NCI-H2196 (cell line): ENCODE data around the gene SYNE4.

ENCODE experiments used
- DNase-seq: peaks from one replicate; lab custom pipeline; 2025; ENCODE audit not compliant: unreplicated experiment; lab: John Stamatoyannopoulos, UW

SYNE4 gene

DNA sequence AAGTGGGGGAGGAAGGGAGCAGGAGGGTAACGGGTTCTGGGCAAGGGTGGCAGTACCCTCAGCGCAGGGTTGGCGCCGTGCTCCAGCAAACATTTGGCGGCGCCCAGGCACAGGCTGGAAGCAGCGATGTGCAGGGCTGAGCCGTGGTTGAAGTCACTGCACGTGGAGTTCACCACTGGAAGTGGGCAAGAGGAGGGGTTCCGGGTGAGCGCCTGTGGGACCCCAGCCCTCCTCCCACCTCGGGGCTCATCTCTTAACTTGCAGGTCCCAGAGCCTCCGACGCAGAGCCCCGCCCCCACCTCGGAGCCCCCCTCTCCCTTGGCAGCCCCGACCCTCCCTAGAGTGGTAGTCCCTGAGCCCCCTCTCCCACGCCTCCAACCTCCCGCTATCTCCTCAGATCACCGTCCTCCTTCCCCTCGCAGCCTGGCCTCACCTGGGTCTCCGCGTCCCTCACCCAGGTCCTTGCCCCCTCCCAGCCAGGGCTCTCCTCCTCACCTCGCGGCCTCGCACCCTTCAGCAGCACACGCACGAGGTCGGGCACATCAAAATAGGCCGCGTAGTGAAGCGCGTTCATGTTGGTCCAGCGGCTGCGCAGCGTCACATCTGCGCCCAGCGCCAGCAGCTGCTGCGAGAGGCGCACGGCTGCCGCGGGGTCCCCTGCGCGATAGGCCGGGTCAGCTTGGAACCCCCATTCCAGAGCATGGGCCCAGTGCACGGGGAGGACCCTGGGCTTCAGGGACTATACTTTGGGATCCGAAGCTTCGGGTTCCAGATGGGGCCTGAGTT lies 17.7 kb upstream of the SYNE4 start:
- DNase-seq: no peak

DNA sequence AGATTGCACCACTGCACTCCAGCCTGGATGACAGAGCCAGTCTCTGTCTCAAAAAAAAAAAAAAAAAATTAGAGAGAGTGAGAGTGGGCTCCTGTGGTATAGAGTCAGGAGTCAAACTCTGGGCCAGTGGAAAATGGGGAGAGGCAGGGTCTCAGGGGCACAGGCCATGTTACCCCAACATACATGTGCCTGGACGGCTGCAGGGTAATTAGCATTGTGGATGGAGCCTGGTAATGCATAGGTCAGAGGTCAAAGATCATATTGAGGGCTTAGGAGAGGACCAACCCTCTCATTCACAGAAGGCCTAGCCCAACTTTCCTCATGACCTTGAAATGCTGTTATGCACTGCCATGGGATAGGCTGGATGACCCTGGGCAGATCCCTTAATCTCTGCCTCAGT lies 16.9 kb upstream of the SYNE4 start:
- DNase-seq: no peak

- DNase-seq: no peak
Observed at GRCh38 chr19:36023432-36023831, 14.8 kb upstream of the SYNE4 start.

GRCh38 chr19:36019061-36019670 lies 10.6 kb upstream of the SYNE4 start:
- DNase-seq: no peak

GRCh38 chr19:36014012-36014924 lies 5.7 kb upstream of the SYNE4 start, which contains the start of gene ALKBH6:
TSS of gene ALKBH6 (minus strand) at chr19:36014213. CDS start at chr19:36013397, 816 bp downstream.
- DNase-seq: peak; percentile 99

GRCh38 chr19:36013280-36014011 lies 4.8 kb upstream of the SYNE4 start:
- DNase-seq: no peak

- DNase-seq: no peak
Observed at GRCh38 chr19:36010402-36010801, 1.8 kb upstream of the SYNE4 start.

GRCh38 chr19:36009633-36010379 lies 1.2 kb upstream of the SYNE4 start:
- no peak for DNase-seq

DNA sequence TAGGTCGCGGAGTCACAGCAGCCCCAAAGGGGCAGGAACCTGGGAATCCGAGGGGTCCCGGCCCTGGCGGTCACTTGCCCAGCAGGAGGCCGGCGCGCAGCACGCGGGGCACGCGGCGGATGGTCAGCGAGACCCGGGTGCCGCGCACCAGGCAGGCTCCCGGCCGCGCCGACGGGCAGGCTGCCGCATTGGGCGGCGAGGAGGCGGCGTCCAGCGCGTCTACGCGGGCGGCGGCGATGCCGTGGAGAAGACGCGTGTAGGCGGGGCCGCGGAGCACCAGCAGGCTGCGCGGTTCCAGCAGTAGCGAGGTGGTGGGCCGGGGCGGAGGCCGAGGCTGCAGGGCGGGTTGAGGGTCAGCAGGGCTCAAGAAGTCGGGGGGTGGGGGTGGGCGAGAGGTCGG lies 607 bp upstream of the SYNE4 start:
- DNase-seq: peak; percentile 71

- DNase-seq: no peak
Observed at GRCh38 chr19:36006955-36007354, 1.7 kb downstream of the SYNE4 start.

GRCh38 chr19:36003284-36003683 lies 5.3 kb downstream of the SYNE4 start:
- DNase-seq: no peak

GRCh38 chr19:36001605-36002004 lies 7.0 kb downstream of the SYNE4 start:
- DNase-seq: no peak

DNA sequence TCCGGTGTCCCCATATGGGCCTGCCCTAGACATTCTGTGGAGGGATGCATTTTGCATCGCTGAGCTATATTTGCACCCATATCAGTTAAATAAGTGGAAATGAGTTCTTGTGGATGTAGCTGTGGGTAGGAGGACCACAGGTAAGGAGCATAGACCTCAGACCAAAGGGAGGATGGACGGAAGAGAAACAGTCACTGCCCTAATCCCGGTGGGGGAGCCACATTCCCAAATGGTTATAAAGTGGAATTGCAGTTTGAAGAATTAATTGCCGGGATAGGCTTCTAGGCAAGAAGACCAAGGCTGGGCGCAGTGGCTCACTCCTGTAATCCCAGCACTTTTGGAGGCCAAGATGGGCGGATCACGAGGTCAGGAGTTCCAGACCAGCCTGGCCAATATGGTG lies 11.8 kb downstream of the SYNE4 start:
- DNase-seq: no peak

DNA sequence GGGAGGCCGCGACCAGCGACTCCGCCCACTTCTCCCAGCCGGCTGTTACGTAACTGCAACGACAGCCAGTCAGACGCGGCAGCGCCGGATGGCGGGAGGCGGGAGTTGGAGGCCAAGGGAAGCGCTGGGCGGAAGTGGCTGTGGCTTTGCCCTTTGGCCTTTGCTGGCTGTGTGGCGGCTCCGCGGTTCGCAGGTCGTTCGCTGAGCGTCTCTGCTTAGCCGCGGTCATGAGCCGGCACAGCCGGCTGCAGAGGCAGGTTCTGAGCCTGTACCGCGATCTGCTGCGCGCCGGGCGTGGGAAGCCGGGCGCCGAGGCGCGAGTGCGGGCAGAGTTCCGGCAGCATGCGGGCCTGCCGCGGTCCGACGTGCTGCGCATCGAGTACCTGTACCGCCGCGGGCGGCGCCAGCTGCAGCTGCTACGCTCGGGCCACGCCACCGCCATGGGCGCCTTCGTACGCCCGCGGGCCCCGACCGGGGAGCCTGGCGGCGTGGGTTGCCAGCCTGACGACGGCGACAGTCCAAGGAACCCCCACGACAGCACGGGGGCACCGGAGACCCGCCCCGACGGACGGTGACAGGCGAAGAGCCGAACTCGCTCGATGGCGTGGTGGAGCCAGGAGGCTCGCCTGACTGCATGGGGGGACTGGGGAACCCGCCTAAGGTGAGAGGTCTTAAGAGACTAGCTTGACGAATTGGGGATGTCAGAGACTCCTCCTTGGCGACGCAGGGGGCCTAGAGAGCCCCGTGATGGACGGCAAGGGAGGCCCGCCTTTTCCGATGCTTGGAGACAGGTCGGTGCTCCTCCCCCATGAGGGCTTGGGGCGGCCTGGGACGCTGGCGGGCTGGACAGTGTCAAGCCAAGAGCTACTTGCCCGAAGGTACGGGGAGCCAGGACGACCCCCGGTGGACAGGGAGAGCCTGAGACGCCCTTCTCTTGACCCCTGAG lies 13.3 kb downstream of the SYNE4 start, which contains the start of gene SDHAF1:
Gene SDHAF1, plus strand, starts transcription at position 141 of the 946 bp plus-strand sequence. Its CDS starts 87 bp downstream, at position 228.
- peak; percentile 97 for DNase-seq

GRCh38 chr19:35993923-35994598 lies 14.6 kb downstream of the SYNE4 start:
- DNase-seq: no peak

DNA sequence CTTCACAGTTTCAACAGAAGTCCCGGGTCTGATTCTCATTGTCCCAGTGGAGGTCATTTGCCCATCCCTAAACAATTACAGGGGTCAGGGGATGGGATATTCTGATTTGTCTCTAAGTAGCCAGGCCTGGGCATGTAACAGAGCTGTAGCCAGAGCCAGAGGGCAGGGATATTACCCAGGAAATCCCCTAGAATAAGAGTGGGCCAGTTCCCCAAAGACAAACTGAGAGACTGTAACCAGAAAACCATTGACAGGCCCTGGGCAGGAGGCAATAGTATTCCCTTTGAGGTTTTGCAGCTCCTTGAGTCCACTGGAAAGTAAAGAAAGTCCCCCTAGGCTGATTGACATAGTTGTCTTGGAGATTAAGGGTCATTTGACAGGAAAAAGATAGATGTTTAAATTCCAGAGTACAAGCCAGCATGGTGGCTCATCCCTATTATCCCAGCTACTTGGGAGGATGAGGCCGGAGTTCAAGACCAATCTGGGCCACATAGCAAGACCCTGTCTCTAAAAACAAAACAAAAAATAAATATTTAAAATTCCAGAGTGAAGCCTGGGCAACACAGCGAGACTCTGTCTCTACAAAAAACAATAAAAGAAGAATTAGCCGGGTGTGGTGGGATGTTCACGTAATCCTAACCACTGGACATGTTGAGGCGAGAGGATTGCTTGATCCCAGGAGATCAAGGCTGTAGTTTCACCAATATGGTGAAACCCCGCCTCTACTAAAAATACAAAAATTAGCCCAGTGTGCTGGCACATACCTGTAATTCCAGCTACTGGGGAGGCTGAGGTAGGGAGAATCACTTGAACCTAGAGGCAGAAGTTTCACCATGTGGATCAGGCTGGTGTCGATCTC lies 15.5 kb downstream of the SYNE4 start:
- DNase-seq: no peak

DNA sequence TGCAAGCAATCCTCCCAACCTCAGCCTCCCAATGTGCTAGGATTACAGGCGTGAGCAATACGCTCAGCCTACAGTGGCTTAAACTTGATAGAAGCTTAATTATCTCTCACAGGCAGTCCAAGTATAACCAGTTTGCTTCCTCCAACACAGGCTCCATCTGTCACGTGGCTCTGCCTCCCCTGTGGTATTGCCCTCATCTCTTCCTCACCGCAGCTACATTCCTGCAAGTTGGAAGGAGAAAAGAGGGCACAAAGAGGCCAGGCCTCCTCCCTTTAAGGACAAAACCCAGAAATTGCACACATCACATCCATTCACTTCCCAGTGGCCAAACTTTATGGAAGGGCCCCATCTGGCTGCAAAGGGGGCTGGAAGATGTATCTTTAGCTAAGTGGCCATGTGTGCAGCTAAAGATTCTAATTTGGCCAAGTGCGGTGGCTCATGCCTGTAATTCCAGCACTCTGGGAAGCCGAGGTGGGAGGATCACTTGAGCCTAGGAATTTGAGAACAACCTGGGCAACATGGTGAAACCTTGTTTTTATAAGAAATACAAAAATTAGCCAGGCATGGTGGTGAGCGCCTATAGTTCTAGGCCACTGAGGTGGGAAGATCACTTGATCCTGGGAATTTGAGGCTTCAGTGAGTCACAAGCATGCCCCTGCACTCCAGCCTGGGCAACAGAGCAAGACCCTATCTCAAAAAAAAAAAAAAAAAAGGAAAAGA lies 16.7 kb downstream of the SYNE4 start:
- DNase-seq: no peak
